GM21447 (cell line): Measurements from ENCODE around the gene NRXN3.

Source experiments
- ATAC-seq: cut with Tn5 transposase; IDR thresholded peaks from one replicate; pipeline ENCODE4 v1.9.1; 2021; ENCODE audit not compliant: unreplicated experiment

The NRXN3 gene

GRCh38 chr14:79586989-79587598 is 1416.9 kb downstream of the NRXN3 start:
- no peak for ATAC-seq

- ATAC-seq: no peak
Measured at GRCh38 chr14:79587875-79588274, 1417.7 kb downstream of the NRXN3 start.

- no peak for ATAC-seq
Measured at GRCh38 chr14:79588398-79588797, 1418.2 kb downstream of the NRXN3 start.

- ATAC-seq: no peak
Measured at GRCh38 chr14:79596551-79596950, 1426.4 kb downstream of the NRXN3 start.

GRCh38 chr14:79597566-79597965 is 1427.4 kb downstream of the NRXN3 start:
- no peak for ATAC-seq

GRCh38 chr14:79598339-79598738 is 1428.2 kb downstream of the NRXN3 start:
- no peak for ATAC-seq

- ATAC-seq: no peak
Measured at GRCh38 chr14:79599239-79599638, 1429.1 kb downstream of the NRXN3 start.

- ATAC-seq: no peak
Measured at GRCh38 chr14:79600406-79600805, 1430.2 kb downstream of the NRXN3 start.

GRCh38 chr14:79601579-79601978 is 1431.4 kb downstream of the NRXN3 start:
- no peak for ATAC-seq

- ATAC-seq: no peak
Measured at GRCh38 chr14:79602045-79602444, 1431.9 kb downstream of the NRXN3 start.

GRCh38 chr14:79602742-79603141 is 1432.6 kb downstream of the NRXN3 start:
- no peak for ATAC-seq

- ATAC-seq: no peak
Measured at GRCh38 chr14:79605849-79606248, 1435.7 kb downstream of the NRXN3 start.

- no peak for ATAC-seq
Measured at GRCh38 chr14:79608446-79608845, 1438.3 kb downstream of the NRXN3 start.

GRCh38 chr14:79613625-79614024 is 1443.5 kb downstream of the NRXN3 start:
- no peak for ATAC-seq

- no peak for ATAC-seq
Measured at GRCh38 chr14:79614448-79614847, 1444.3 kb downstream of the NRXN3 start.

GRCh38 chr14:79627058-79627457 is 1456.9 kb downstream of the NRXN3 start:
- no peak for ATAC-seq

- no peak for ATAC-seq
Measured at GRCh38 chr14:79629411-79630287, 1459.5 kb downstream of the NRXN3 start.

- no peak for ATAC-seq
Measured at GRCh38 chr14:79630288-79630960, 1460.3 kb downstream of the NRXN3 start.

GRCh38 chr14:79631276-79631675 is 1461.1 kb downstream of the NRXN3 start:
- no peak for ATAC-seq

- ATAC-seq: no peak
Measured at GRCh38 chr14:79638672-79639266, 1468.6 kb downstream of the NRXN3 start.

GRCh38 chr14:79639613-79640012 is 1469.4 kb downstream of the NRXN3 start:
- ATAC-seq: no peak
